Measurements from ENCODE around the gene LRRK1.

GRCh38 chr15:101078669-101079323 is 159.6 kb downstream of the LRRK1 start:
- TF ChIP-seq CTCF (IDR thresholded peaks at IDR 0.05): no peak
- TF ChIP-seq POLR2A (IDR thresholded peaks at IDR 0.05): no peak
